Naive thymus-derived CD4-positive, alpha-beta T cell (primary cell): ENCODE data around the gene C10orf95. TPM values are rescaled to one million over a fixed set of nuclear protein-coding genes. Genes with fewer than 3 reads are reported as not detected.

Source experiments
- ATAC-seq: fragments of 150-1000 bp; cut with Tn5 transposase; 2 replicates; pipeline ENCODE4 v1.10.0; 2021; ENCODE audit warnings: mild to moderate bottlenecking, moderate library complexity
- CTCF ChIA-PET: fragments of 350-600 bp; sonication (Branson Sonifier 250); formaldehyde crosslinking; loops from one replicate; lab custom pipeline; 2021; ENCODE audit warnings: antibody characterized with exemption; lab: Charles Lee
- POLR2A ChIA-PET: fragments of 350-600 bp; sonication (Branson Sonifier 250); formaldehyde crosslinking; loops from one replicate; lab custom pipeline; 2021; ENCODE audit warnings: antibody characterized with exemption, inconsistent platforms; lab: Charles Lee
- DNase-seq, 9 donors: peaks; one replicate each; pipeline versions ENCODE4 v3.0.0 to v3.0.0-alpha.2; 2020 to 2022; ENCODE audit warnings: mixed read lengths in 1 of 9
- H3K27ac ChIP-seq: one replicate; pipeline ENCODE4 v1.7.0; 2013; ENCODE audit warnings: mild to moderate bottlenecking, low read depth, low read length, moderate library complexity
- H3K27me3 ChIP-seq, 2 donors: one replicate each; pipeline ENCODE4 v1.7.0; 2013; ENCODE audit warnings: low read length in 2 of 2, mild to moderate bottlenecking in 2 of 2, moderate library complexity in 2 of 2; ENCODE audit not compliant: control insufficient read depth in 2 of 2, insufficient read depth in 2 of 2
- H3K36me3 ChIP-seq, 3 experiments: 1 replicate in 2 of 3; 2 replicates in 1 of 3; pipeline ENCODE4 v1.7.0; 2013; ENCODE audit warnings: low read length in 3 of 3, mild to moderate bottlenecking in 3 of 3, moderate library complexity in 1 of 3; ENCODE audit not compliant: insufficient read depth in 3 of 3, control insufficient read depth in 2 of 3
- H3K4me1 ChIP-seq, 2 donors: one replicate each; pipeline ENCODE4 v1.7.0; 2013; ENCODE audit warnings: low read length in 2 of 2, mild to moderate bottlenecking in 2 of 2, moderate library complexity in 1 of 2; ENCODE audit not compliant: control insufficient read depth in 2 of 2, insufficient read depth in 2 of 2
- H3K4me3 ChIP-seq: 2 replicates; pipeline ENCODE4 v1.7.0; 2013; ENCODE audit warnings: mild to moderate bottlenecking, low read length
- H3K9me3 ChIP-seq, 3 experiments: 1 replicate in 2 of 3; 2 replicates in 1 of 3; pipeline ENCODE4 v1.7.0; 2013; ENCODE audit warnings: low read length in 3 of 3; ENCODE audit not compliant: control insufficient read depth in 2 of 3
- H3K27ac Mint-ChIP-seq, 9 donors: one replicate each; pipeline ENCODE4 v1.8.0; 2020 to 2022; ENCODE audit warnings: mixed read lengths in 9 of 9, mild to moderate bottlenecking in 8 of 9, moderate library complexity in 5 of 9, inconsistent platforms in 2 of 9
- H3K27me3 Mint-ChIP-seq, 5 donors: one replicate each; pipeline ENCODE4 v1.8.0; 2021 to 2022; ENCODE audit warnings: mixed read lengths in 5 of 5, mild to moderate bottlenecking in 1 of 5
- H3K36me3 Mint-ChIP-seq, 5 donors: one replicate each; pipeline ENCODE4 v1.8.0; 2020 to 2022; ENCODE audit warnings: mixed read lengths in 5 of 5, mild to moderate bottlenecking in 3 of 5, inconsistent platforms in 1 of 5
- H3K4me1 Mint-ChIP-seq, 7 donors: one replicate each; pipeline ENCODE4 v1.8.0; 2020 to 2022; ENCODE audit warnings: mixed read lengths in 7 of 7, mild to moderate bottlenecking in 3 of 7, inconsistent platforms in 1 of 7
- H3K4me3 Mint-ChIP-seq, 10 donors: one replicate each; pipeline ENCODE4 v1.8.0; 2020 to 2022; ENCODE audit warnings: mild to moderate bottlenecking in 10 of 10, mixed read lengths in 10 of 10, moderate library complexity in 6 of 10, inconsistent platforms in 2 of 10
- H3K9me3 Mint-ChIP-seq, 11 donors: one replicate each; pipeline ENCODE4 v1.8.0; 2020 to 2022; ENCODE audit warnings: mixed read lengths in 11 of 11, mild to moderate bottlenecking in 4 of 11, inconsistent platforms in 1 of 11, moderate library complexity in 1 of 11
- intact Hi-C, 2 donors: fragments of 100-400 bp; cut with micrococcal nuclease; formaldehyde crosslinking; loops; one replicate each; pipeline ENCODE4 v1.15.1; 2023
- polyA plus RNA-seq, 2 donors: library from polyadenylated mRNA; unstranded; fragments of 300-500 nt; fragmentation: Illumina TruSeq; gene quantifications; one replicate each; pipeline ENCODE4 v1.2.3, GENCODE V29; 2021
- total RNA-seq, 6 experiments: library from RNA in 5 of 6; stranded (reverse) in 5 of 6; gene quantifications; 1 replicate in 5 of 6; 2 replicates in 1 of 6; pipeline ENCODE4 v1.2.3 and lab custom pipeline; 2021 to 2026

The C10orf95 gene
- total and polyA plus RNA-seq, 7 experiments from 2014 or later: 0.19 to 0.78 (median 0.38) TPM; not detected in 1

DNA sequence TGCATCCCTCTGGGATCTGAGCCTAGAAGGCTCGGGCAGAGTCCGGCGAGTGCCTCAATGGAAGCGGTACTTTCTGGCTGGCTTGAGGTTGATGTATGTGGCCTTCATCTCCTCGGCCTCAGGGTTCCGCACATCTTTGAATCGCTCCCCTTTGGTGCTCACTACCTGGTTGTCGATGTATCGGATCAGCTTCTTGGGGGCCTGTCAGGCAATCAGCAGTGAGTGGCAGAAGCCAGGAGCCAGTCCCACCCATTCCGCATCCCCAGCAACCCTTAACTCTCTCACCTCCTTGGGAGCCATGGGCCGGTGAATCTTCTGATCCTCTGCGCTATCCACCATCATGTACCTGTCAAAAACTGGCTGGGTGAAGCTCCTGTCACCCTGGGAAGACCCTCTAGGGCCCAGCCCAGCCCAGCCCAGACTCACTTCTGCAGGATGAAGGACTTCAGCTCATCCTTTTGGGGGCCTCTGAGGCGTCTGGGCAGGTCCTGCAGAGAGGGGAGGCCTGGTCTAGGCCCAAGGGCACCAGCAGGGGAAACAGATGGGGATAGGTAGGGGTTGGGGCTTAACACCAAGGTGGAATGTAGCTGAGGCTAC is 27.9 kb downstream of the C10orf95 start:
- intact Hi-C loops: no loop called here
- ChIA-PET CTCF (interaction anchor here (0.6 to 5.3 kb wide), 8 partner anchors 8 to 81 kb away, joined by 3 to 40 read pairs (median 4); partner anchors contain the start of genes CUEDC2 and NFKB2), POLR2A (interaction anchor here (0.8 to 6.3 kb wide), 7 partner anchors 10 to 48 kb away, joined by 3 to 133 read pairs (median 53); partner anchors contain the start of genes C10orf95, CUEDC2 and NFKB2)
- peaks cover 20 to 45% (median 37%) of the 10 kb centered on the region in 7 donors for H3K4me1 Mint-ChIP-seq
- H3K9me3 Mint-ChIP-seq: peaks cover 0 to 4% (median 0%) of the 10 kb centered on the region in 11 donors
- H3K9me3 ChIP-seq: no peaks in the 10 kb centered on the region
- no peaks in the 10 kb centered on the region for H3K27me3 ChIP-seq
- peaks cover 0 to 7% (median 0%) of the 10 kb centered on the region in 5 donors for H3K36me3 Mint-ChIP-seq
- no peak overlapping the region for H3K27ac ChIP-seq
- peak overlapping the region in 9 of 10 donors; percentile 23 to 99 (median 73) for H3K4me3 Mint-ChIP-seq
- H3K4me1 ChIP-seq: peaks cover 26 to 33% of the 10 kb centered on the region in 2 donors
- H3K36me3 ChIP-seq: peaks cover 0 to 24% (median 0%) of the 10 kb centered on the region in 3 experiments
- H3K27ac Mint-ChIP-seq: peak overlapping the region in 2 of 9 donors; percentile 16 to 33
- peak in 1 of 9 donors; percentile 3 for DNase-seq
- no peak for ATAC-seq
- H3K4me3 ChIP-seq: no peak overlapping the region
- peaks cover 0 to 9% (median 0%) of the 10 kb centered on the region in 5 donors for H3K27me3 Mint-ChIP-seq

DNA sequence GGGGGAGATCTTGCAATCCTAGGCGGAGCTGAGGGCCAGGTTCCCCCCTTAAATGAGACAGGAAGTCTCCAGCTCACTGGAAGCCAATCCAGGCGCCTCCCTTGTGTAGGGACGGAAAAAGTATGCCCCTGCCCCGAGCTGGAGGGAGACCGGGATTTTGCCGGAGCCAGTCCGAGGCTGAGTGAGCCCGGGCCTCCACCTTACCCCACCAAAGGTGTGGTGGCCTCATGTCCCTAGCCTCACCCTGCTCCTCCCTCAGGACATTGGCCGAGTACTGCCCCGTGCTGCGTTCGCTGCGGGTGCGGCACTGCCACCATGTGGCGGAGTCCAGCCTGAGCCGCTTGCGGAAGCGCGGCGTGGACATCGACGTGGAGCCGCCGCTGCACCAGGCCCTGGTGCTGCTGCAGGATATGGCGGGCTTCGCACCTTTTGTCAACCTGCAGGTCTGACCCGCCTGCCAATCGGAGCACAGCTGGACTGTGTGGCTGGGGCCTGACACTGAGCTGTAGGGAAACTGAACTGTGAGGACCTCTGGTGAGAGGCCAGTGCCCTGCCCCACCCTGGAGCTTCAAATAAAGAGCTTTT is 28.7 kb downstream of the C10orf95 start:
- peaks cover 23 to 44% (median 40%) of the 10 kb centered on the region in 7 donors for H3K4me1 Mint-ChIP-seq
- H3K36me3 Mint-ChIP-seq: peaks cover 0 to 7% (median 0%) of the 10 kb centered on the region in 5 donors
- peak overlapping the region; percentile 93 for H3K4me3 ChIP-seq
- no peaks in the 10 kb centered on the region for H3K9me3 ChIP-seq
- peak overlapping the region; percentile 15 to 94 (median 69) for H3K27ac Mint-ChIP-seq
- peaks cover 7 to 17% (median 8%) of the 10 kb centered on the region in 5 donors for H3K27me3 Mint-ChIP-seq
- DNase-seq: peak in 2 of 9 donors; percentile 16 to 75
- H3K36me3 ChIP-seq: peaks cover 0 to 24% (median 0%) of the 10 kb centered on the region in 3 experiments
- no peaks in the 10 kb centered on the region for H3K27me3 ChIP-seq
- peak overlapping the region; percentile 75 for H3K27ac ChIP-seq
- peak; percentile 42 for ATAC-seq
- H3K4me1 ChIP-seq: peaks cover 26 to 33% of the 10 kb centered on the region in 2 donors
- intact Hi-C loops: no loop called here
- H3K9me3 Mint-ChIP-seq: peaks cover 0 to 6% (median 0%) of the 10 kb centered on the region in 11 donors
- POLR2A ChIA-PET: interaction anchor here (0.6 to 6.3 kb wide), 9 partner anchors 11 to 582 kb away, joined by 3 to 133 read pairs (median 10); partner anchors contain the start of genes C10orf95, CUEDC2, GBF1 and NFKB2
- CTCF ChIA-PET: interaction anchor here (0.6 to 5.3 kb wide), 11 partner anchors 9 to 82 kb away, joined by 3 to 40 read pairs (median 4); partner anchors contain the start of genes CUEDC2 and NFKB2
- H3K4me3 Mint-ChIP-seq: peak overlapping the region; percentile 94 to 99 (median 98)

DNA sequence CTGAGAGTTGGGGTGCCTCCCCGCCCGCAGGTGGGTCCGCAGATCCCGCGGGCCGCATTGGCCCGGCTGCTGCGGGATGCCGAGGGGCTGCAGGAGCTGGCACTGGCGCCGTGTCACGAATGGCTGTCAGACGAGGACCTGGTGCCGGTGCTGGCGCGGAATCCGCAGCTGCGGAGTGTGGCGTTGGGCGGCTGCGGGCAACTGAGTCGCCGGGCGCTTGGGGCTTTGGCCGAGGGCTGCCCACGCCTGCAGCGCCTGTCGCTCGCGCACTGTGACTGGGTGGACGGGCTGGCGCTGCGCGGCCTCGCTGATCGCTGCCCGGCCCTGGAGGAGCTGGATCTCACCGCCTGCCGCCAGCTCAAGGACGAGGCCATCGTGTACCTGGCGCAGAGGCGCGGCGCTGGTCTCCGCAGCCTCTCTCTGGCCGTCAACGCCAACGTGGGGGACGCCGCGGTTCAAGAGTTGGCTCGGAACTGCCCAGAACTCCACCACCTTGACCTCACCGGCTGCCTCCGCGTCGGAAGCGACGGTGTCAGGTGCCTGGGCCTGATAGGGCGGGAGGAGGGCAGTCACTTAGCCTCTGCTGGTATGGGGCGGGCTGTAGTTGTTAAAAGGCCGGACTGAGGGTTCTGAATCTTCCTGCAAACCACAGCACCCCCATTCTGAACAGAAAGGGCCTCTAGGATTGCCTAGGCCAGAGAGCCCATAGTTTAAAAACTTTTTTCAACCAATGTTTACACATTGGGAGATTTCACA is 29.4 kb downstream of the C10orf95 start:
- Mint-ChIP-seq H3K36me3 (peaks cover 0 to 7% (median 0%) of the 10 kb centered on the region in 5 donors), H3K27me3 (peaks cover 12 to 23% (median 15%) of the 10 kb centered on the region in 5 donors), H3K4me1 (peaks cover 17 to 46% (median 38%) of the 10 kb centered on the region in 7 donors), H3K27ac (peak overlapping the region; percentile 32 to 97 (median 77)), H3K4me3 (peak overlapping the region; percentile 94 to 99 (median 98)), H3K9me3 (peaks cover 0 to 9% (median 0%) of the 10 kb centered on the region in 11 donors)
- Histone ChIP-seq H3K27ac (peak overlapping the region; percentile 75), H3K4me1 (peaks cover 26 to 33% of the 10 kb centered on the region in 2 donors), H3K36me3 (peaks cover 0 to 24% (median 0%) of the 10 kb centered on the region in 3 experiments), H3K27me3 (no peaks in the 10 kb centered on the region), H3K9me3 (no peaks in the 10 kb centered on the region), H3K4me3 (peak overlapping the region; percentile 93)
- ATAC-seq (no peak), DNase-seq (no peak)
- CTCF ChIA-PET: interaction anchor here (1.0 to 5.3 kb wide), 12 partner anchors 10 to 83 kb away, joined by 3 to 40 read pairs (median 4); partner anchors contain the start of genes CUEDC2 and NFKB2
- POLR2A ChIA-PET: interaction anchor here (0.6 to 6.3 kb wide), 12 partner anchors 11 to 581 kb away, joined by 3 to 133 read pairs (median 10); partner anchors contain the start of genes C10orf95, CUEDC2, GBF1 and NFKB2
- intact Hi-C loops: loop anchor here (1.0 to 2.0 kb wide), 16 partner anchors 10 to 290 kb away; partner anchors contain the start of genes ACTR1A (in 2 of the 2), CUEDC2 (in 2 of the 2), NOLC1 (in 2 of the 2) and GBF1 (in 1 of the 2)

DNA sequence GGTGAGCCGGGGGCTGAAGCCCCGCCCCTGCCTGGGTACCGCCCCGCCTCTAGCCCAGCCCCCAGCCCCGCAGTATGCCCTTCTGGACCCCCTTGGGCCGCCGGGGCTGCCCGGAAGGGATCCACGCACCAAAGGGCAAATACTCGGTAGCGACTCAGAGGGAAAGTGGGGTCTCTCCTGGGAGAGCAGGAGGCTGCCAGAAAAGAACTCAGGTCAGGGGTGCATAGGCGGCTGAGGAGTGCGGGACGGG is 29.9 kb downstream of the C10orf95 start:
- ATAC-seq: no peak
- intact Hi-C loops: loop anchor here (1.0 to 2.0 kb wide), 16 partner anchors 11 to 289 kb away; partner anchors contain the start of genes ACTR1A (in 2 of the 2), CUEDC2 (in 2 of the 2), NOLC1 (in 2 of the 2) and GBF1 (in 1 of the 2)
- CTCF ChIA-PET: interaction anchor here (1.3 to 5.3 kb wide), 7 partner anchors 10 to 40 kb away, joined by 4 to 40 read pairs (median 11); partner anchors contain the start of genes CUEDC2 and NFKB2
- H3K9me3 ChIP-seq: no peaks in the 10 kb centered on the region
- H3K36me3 Mint-ChIP-seq: peaks cover 0 to 5% (median 0%) of the 10 kb centered on the region in 5 donors
- peak overlapping the region in 8 of 9 donors; percentile 77 to 97 (median 94) for H3K27ac Mint-ChIP-seq
- no peaks in the 10 kb centered on the region for H3K27me3 ChIP-seq
- peak in 1 of 9 donors; percentile 41 for DNase-seq
- H3K27me3 Mint-ChIP-seq: peaks cover 14 to 23% (median 16%) of the 10 kb centered on the region in 5 donors
- H3K27ac ChIP-seq: peak overlapping the region; percentile 75
- peaks cover 0 to 22% (median 0%) of the 10 kb centered on the region in 3 experiments for H3K36me3 ChIP-seq
- H3K4me3 Mint-ChIP-seq: peak overlapping the region; percentile 94 to 99 (median 98)
- H3K4me1 ChIP-seq: peaks cover 26 to 33% of the 10 kb centered on the region in 2 donors
- H3K4me1 Mint-ChIP-seq: peaks cover 17 to 46% (median 38%) of the 10 kb centered on the region in 7 donors
- peaks cover 0 to 9% (median 0%) of the 10 kb centered on the region in 11 donors for H3K9me3 Mint-ChIP-seq
- POLR2A ChIA-PET: interaction anchor here (0.8 to 6.3 kb wide), 11 partner anchors 11 to 177 kb away, joined by 3 to 133 read pairs (median 10); partner anchors contain the start of genes C10orf95, CUEDC2, GBF1 and NFKB2
- H3K4me3 ChIP-seq: peak overlapping the region; percentile 93

DNA sequence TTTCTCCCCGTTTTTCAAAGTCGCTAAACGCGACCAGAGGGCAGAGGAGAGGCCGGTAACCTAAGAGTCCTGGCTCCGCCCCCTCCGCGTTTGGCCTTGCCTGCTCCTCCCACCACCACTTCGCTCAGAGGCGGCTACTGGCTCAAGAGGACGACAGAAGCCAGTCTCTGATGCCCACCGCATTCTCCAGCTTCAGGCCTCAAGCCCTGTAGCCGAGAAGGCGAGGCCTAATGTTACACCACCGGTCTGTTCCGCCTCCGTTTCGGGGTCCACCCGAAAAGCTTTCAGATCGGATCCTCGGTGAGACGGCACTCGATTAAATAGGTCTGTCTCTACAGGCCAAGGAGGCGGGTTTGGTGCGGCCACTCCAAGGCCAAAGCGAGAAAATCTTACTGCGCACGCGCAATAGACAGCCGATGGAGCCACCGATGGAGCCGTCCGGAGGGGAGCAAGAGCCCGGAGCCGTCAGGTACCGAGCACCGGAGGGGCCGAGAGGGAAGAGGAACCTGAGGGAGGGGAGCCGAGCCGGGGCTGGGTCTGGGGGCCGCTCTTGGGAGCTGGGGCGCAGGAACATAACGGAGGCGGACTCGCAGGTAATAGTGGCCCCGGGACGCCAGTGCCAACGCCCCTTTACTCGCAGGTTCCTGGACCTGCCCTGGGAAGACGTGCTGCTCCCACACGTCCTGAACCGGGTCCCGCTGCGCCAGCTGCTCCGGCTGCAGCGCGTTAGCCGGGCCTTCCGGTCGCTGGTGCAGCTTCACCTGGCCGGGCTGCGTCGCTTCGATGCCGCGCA is 30.4 kb downstream of the C10orf95 start, which contains the start of gene FBXL15:
Gene FBXL15 (plus strand): TSS at position 123 of the 793 bp plus-strand sequence. CDS start 294 bp downstream, at position 417.
- intact Hi-C loops: loop anchor here (1.0 to 2.0 kb wide), 17 partner anchors 11 to 289 kb away; partner anchors contain the start of genes ACTR1A (in 2 of the 2), CUEDC2 (in 2 of the 2), NOLC1 (in 2 of the 2) and GBF1 (in 1 of the 2)
- H3K27me3 ChIP-seq: no peaks in the 10 kb centered on the region
- peaks cover 0 to under 1% (median 0%) of the 10 kb centered on the region in 5 donors for H3K36me3 Mint-ChIP-seq
- H3K4me3 Mint-ChIP-seq: peak within 1 kb of the TSS; percentile 94 to 99 (median 98)
- DNase-seq (peak; percentile 82 to 96 (median 90)), ATAC-seq (peak; percentile 86)
- H3K27ac Mint-ChIP-seq: peak within 1 kb of the TSS; percentile 91 to 97 (median 95)
- ChIA-PET CTCF (interaction anchor here (0.6 to 5.3 kb wide), 10 partner anchors 10 to 57 kb away, joined by 3 to 40 read pairs (median 6); partner anchors contain the start of genes CUEDC2 and NFKB2), POLR2A (interaction anchor here (0.6 to 6.3 kb wide), 12 partner anchors 10 to 312 kb away, joined by 3 to 133 read pairs (median 10); partner anchors contain the start of genes C10orf95, CUEDC2, GBF1 and NFKB2)
- peaks cover 26 to 33% of the 10 kb centered on the region in 2 donors for H3K4me1 ChIP-seq
- peak within 1 kb of the TSS; percentile 93 for H3K4me3 ChIP-seq
- no peaks in the 10 kb centered on the region for H3K9me3 ChIP-seq
- H3K27me3 Mint-ChIP-seq: peaks cover 18 to 27% (median 20%) of the 10 kb centered on the region in 5 donors
- peaks cover 17 to 46% (median 37%) of the 10 kb centered on the region in 7 donors for H3K4me1 Mint-ChIP-seq
- H3K27ac ChIP-seq: peak within 1 kb of the TSS; percentile 75
- peaks cover 0 to 21% (median 0%) of the 10 kb centered on the region in 3 experiments for H3K36me3 ChIP-seq
- H3K9me3 Mint-ChIP-seq: peaks cover 0 to 9% (median 0%) of the 10 kb centered on the region in 11 donors
